Measurements from ENCODE around the gene SEMA3F.

DNA sequence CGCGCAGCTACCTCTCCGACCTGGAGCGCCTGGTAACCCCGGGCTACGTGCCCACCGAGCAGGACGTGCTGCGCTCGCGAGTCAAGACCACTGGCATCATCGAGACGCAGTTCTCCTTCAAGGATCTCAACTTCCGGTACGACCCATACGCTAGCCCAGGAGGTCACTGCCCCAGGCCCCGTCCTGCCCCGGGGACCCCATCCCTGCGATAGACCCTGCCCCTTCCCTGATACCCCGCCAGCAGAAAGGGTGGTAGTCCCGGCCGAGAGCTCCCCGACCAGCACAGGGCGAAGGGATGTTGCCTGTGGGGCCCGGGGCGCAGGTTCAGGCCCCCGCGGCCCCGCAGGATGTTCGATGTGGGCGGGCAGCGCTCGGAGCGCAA lies 38.6 kb downstream of the SEMA3F start:
- TF ChIP-seq, protein P1, sequence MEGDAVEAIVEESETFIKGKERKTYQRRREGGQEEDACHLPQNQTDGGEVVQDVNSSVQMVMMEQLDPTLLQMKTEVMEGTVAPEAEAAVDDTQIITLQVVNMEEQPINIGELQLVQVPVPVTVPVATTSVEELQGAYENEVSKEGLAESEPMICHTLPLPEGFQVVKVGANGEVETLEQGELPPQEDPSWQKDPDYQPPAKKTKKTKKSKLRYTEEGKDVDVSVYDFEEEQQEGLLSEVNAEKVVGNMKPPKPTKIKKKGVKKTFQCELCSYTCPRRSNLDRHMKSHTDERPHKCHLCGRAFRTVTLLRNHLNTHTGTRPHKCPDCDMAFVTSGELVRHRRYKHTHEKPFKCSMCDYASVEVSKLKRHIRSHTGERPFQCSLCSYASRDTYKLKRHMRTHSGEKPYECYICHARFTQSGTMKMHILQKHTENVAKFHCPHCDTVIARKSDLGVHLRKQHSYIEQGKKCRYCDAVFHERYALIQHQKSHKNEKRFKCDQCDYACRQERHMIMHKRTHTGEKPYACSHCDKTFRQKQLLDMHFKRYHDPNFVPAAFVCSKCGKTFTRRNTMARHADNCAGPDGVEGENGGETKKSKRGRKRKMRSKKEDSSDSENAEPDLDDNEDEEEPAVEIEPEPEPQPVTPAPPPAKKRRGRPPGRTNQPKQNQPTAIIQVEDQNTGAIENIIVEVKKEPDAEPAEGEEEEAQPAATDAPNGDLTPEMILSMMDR (IDR thresholded peaks at IDR 0.05; ENCODE audit: insufficient read depth, low read length, poor library complexity, severe bottlenecking): no peak
- TF ChIP-seq EZH2phosphoT487 (conservative IDR thresholded peaks at IDR 0.05; ENCODE audit: low read length): no peak

All from SU-DHL-6 (cell line).